Activated CD8-positive, alpha-beta memory T cell treated with anti-CD3 and anti-CD28 coated beads for 1 hour (primary cell): ENCODE data around the gene ZMIZ2.

ENCODE experiments used
- DNase-seq, 2 donors: peaks; one replicate each; pipeline ENCODE4 v3.0.0-alpha.2; 2020; ENCODE audit warnings: low read depth in 1 of 2; ENCODE audit errors: extremely low read depth in 1 of 2

ZMIZ2 gene

DNA sequence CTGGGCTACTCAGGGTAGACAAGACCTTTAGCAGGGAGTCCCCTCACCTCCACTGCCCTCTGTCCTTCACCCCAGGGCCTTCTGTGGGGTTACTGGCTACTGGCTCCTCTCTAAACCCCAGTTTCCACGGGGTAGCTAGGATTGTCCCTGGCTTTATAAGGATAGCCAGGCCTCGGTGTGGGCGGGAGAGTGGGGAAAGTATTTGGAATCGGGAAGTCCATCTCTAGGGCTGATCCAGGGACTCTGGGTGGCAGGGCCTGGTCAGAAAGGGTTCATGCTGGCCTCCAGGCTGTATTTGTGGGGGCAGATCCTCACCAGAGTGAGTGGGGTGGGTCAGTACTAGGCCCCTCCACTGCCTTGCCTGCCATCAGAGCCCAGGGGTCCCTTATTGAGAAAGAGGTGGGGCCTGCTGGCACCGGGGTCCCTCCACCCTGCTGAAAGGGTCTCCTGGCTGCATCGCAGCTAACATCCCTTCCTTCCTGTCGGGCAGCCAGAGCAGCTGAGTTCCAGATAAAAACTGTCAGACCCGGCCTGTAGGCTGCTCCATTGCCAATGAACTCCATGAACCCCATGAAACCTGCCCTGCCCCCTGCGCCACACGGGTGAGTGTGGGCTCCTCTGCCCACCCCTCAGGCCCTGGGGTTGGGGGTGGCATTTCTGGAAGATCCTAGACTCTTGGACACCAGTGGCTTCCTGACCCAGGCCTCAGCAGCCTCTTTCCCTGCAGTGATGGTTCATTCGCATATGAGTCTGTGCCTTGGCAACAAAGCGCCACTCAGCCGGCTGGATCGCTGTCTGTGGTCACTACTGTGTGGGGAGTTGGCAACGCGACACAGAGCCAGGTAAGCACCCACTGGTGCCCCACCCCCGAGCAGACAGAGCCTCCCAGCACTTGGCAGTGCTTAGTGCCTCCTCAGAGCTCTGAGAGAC lies 7.3 kb downstream of the ZMIZ2 start:
- DNase-seq: no peak

DNA sequence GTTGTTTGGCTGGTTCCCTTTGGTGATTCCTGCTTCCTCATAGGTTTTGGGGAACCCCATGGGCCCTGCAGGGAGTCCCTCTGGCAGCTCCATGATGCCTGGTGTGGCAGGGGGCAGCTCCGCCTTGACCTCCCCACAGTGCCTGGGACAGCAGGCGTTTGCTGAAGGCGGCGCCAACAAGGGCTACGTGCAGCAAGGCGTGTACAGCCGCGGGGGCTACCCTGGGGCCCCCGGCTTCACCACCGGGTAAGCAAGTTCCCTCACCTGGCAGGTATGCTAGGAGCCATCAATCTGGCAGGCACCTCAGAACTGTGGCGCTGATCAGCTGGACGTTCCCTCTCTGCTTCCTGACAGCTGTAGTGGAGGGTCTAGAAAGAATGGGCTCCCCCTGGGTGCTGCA lies 8.3 kb downstream of the ZMIZ2 start:
- DNase-seq: no peak

DNA sequence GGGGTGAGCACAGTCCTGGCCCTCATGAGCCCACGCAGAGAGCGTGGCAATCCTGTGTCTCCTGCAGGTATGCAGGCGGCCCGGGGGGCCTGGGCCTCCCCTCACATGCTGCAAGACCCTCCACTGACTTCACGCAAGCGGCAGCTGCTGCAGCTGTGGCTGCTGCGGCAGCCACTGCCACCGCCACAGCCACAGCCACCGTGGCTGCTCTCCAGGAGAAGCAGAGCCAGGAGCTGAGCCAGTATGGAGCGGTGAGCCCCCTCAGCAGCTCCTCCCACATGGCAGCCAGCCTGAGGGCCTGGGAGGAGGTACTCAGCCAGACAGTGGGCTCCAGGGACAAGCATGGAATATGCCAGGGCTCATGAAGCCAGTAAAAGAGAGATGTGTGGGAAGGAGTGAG lies 8.7 kb downstream of the ZMIZ2 start:
- DNase-seq: no peak

DNA sequence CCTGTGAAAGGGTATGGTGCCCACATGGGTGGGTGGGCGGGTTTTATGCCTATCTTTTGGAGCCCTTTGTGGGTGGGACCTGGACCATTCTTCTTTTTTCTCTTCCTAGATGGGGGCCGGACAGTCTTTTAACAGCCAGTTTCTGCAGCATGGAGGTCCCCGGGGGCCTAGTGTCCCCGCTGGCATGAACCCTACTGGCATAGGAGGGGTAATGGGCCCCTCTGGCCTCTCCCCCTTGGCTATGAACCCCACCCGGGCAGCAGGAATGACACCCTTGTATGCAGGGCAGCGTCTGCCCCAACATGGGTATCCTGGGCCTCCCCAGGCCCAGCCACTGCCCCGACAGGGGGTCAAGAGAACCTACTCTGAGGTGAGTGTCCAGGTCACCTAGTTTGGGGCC lies 9.1 kb downstream of the ZMIZ2 start:
- no peak for DNase-seq

DNA sequence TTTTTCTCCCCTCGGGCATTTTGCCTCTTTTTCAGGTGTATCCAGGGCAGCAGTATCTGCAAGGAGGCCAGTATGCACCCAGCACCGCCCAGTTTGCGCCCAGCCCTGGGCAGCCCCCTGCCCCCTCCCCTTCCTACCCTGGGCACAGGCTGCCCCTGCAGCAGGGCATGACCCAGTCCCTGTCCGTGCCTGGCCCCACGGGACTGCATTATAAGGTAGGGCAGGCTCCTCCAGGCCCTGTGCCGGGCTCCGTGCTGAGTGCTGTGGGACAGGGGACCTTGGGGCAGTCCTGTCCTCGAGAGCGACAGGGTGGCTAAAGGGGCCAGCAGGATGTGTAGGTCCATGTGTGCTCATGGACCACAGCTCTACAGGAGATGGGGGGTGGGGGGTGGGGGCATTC lies 10.6 kb downstream of the ZMIZ2 start:
- DNase-seq: no peak

DNA sequence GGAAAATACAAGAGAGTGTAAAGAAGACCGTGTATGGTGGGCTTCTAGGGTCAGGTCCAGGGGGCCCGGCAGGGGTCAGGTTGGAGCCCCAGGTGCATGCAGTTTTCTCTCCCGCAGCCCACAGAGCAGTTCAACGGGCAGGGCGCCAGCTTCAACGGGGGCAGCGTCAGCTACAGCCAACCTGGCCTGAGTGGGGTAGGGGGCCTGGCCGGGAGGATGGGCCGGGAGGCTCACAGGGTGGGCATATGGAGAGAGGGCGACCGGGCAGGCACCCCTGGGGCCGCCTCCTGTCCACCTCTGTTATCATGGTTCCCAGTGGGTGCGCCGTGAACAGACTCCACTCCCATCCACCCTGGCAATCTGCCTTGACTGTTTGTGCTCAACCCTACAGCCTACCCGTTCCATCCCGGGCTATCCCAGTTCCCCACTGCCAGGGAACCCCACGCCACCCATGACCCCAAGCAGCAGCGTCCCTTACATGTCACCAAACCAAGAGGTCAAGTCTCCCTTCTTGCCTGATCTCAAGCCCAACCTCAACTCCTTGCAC lies 11.5 kb downstream of the ZMIZ2 start:
- no peak for DNase-seq

DNA sequence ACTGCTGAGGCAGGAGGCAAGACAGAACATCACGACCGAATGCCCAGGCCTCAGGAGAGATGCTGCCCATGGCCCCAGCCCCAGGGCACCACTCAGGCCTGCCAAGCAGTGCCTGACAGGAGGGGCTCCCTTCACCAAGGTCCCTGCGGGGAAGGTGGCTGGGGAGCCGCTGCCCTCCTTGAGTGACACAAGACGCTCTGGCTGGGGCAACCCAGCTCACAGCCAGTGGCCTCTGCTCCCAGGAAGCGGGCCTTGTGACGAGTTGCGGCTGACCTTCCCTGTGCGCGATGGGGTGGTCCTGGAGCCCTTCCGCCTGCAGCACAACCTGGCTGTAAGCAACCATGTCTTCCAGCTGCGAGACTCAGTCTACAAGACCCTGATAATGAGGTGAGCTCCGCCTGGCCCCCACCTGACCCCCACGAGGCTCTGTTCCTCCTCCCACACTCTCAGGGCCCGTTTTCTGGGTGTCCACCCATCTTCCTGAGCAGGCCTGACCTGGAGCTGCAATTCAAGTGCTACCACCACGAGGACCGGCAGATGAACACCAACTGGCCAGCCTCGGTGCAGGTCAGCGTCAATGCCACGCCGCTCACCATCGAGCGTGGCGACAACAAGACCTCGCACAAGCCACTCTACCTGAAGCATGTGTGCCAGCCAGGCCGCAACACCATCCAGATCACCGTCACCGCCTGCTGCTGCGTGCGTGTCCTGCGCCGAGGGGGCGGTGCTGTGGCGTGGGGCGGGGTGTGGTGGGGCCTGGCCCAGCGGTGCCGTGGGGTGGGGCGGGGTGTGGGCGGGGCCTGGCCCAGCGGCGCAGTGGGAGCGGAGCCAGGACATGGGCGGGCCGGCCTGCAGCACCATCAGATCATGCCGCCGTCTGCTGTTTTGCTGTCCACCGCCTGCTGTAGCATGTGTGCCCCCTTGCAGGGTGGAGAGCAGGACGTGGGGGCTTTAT lies 12.8 kb downstream of the ZMIZ2 start:
- DNase-seq: no peak

DNA sequence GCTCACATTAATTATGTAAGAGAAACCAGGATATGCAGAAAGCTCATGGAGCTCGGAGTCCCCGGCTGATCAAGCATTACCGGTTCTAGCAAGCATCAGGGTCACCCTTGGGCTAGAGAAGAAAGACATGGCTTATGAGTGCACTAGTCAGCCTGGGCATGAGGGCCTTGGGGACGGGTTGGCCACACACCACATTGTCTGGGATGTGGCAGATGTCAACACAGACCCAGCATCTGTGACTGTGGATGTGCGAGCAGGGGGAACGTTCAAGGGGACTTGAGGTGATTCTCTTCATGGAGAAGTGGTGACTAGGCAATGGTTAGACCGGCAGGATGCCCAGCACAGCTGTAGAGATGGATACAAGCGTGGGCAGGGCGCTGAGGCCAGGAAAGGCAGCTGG lies 13.7 kb downstream of the ZMIZ2 start:
- no peak for DNase-seq

DNA sequence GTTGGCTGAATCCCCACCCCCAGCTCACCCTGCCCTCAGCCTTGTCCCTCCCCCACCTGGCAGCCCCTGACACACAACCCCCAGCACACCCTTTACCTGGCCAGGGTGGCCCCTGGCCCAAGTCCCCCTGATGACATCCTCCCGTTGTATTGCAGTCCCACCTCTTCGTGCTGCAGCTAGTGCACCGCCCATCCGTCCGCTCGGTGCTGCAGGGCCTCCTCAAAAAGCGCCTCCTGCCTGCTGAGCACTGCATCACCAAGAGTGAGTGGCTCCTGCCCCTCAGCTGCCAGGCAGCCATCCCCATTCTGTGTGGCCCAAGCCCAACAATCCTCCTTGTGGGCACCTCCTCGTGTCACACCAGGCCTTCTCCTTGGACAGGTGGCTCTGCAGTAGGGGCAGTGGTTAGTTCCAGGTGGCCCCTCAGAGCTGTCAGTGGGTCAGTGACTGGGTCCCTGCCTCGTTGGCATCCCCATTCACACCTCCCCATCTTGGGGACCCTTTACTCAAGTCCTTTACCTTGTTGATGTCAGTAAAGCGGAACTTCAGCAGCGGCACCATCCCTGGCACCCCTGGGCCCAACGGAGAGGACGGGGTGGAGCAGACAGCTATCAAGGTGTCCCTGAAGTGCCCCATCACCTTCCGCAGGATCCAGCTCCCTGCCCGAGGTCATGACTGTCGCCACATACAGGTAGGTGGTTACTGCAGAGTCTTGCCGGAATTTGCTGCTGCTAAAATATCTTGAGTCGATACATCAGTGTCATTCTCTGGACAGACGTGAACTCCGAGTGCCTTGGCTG lies 14.3 kb downstream of the ZMIZ2 start:
- DNase-seq: no peak

DNA sequence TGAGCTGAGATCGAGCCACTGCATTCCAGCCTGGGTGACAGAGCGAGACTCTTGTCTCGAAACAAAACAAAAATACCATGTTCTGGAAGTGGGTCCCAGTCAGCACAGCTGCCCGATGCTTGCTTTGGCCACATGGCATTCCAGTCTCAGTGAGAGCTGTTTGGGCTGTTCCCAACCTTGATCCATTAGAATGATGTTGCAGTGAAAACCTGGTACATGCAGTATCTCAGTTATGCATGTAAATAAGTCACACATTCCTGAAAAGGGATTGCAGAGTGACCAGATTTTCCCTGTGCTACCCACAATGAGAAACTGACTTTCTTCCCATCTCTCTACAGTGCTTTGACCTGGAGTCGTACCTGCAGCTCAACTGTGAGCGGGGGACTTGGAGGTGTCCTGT lies 15.4 kb downstream of the ZMIZ2 start:
- DNase-seq: no peak

DNA sequence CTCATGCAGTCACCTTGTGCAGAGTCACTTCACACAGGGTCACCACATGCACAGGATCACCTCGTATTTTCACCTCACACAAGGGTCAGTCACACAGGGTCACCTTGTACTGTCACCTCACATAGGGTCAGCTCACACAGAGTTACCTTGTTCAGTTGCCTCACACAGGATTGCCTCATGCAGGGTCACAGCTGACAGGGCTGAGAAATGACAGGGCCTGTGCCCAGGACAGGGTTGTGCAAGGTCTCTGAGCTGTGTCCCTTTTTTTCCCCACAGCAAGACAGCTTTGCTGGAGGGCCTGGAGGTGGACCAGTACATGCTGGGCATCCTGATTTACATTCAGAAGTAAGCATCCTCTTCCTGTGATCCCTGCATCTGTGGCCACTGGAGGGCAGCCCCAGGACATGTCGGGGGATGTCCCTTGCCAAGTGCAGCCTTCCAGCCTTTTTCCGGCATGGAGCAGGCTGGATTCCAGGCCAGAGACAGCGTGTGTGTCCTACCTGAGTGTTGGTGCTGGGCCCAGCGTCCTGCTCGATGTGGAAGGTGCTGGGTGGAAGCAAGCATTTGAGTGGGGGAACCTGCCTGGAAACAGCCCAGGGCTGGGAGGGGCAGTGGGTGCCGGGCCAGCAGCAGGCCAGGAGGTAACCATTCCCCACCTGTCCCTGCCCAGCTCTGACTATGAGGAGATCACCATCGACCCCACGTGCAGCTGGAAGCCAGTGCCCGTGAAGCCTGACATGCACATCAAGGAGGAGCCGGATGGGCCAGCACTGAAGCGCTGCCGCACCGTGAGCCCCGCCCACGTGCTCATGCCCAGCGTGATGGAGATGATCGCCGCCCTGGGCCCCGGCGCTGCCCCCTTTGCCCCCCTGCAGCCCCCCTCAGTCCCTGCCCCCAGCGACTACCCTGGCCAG lies 16.3 kb downstream of the ZMIZ2 start:
- no peak for DNase-seq

DNA sequence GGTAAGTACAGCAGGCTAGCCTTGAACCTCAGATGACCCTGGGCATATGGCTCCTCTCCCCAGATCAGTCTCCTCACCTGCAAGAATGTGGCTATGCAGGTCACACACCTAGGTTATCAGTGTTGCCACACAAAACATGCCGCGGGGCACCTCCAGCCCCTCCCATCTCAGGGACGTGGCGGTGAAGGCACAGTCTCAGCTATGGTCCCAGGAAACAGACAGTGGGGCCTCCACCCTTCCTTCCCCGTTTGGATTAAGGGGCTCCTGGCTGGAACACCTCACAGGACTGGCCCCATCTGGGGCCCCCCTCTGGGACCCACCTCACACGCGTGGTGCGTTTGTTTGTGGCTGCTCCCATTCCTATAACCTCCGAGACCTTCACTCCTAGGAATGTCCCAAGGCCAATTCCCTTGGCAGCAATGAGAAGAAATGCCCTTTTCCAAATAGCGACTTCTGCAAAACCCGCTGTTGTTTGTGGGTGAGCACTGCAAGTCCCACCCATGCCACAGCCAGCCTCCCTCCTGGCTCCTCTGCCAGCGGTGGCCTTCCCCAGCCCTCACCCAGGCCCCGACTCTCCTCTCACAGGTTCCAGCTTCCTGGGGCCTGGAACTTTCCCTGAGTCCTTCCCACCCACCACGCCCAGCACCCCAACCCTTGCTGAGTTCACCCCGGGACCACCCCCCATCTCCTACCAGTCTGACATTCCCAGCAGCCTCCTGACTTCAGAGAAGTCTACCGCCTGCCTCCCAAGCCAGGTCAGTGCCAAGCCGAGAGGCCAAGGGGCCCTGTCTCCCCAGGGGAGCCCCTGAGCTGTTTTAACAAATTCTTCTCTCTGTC lies 17.1 kb downstream of the ZMIZ2 start:
- no peak for DNase-seq

DNA sequence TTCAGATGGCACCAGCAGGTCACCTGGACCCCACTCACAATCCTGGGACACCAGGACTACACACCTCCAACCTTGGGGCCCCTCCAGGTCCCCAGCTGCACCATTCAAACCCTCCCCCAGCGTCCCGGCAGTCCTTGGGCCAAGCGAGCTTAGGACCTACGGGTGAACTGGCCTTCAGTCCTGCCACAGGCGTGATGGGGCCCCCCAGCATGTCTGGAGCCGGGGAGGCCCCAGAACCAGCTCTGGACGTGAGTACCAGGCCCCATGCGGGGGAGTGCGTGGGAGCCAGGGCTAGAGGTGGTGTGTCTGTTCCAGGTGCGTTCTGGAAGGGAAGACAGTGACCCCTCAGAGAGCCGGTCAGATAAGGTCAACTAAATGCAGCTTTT lies 17.8 kb downstream of the ZMIZ2 start:
- no peak for DNase-seq

DNA sequence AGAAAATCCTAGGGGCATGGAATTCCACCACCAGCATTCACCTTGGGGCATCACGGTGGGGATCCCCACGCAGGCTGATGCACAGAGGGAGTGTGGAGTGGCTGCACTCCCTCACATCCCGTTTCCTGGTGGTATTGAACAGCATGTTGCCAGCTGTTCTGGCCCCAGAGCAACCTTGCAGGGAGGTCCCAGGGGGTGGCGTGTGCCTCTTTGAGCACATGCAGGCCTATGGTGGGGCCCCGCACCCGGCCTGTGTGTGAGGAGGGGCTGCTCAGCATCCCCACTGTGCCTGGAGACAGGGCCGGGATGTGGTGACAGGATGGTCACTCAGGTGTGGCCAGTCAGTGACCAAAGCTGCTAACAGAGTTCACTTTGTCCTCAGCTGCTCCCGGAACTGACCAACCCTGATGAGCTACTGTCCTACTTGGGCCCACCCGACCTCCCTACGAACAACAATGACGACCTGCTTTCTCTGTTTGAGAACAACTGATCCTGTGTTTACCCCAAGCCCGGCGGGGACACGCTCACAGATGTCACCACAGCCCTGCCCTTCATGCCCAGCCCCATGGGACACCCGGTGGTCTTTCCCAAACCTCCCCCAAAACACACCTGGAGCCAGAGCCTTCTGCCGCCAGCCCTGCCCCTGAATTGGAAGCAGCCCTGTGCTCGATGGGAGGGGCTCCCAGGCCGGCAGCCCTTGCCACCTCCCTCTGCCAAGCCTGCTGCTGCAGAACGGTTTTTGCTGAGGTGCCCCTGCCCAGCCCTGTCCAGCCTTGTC lies 18.7 kb downstream of the ZMIZ2 start:
- no peak for DNase-seq

DNA sequence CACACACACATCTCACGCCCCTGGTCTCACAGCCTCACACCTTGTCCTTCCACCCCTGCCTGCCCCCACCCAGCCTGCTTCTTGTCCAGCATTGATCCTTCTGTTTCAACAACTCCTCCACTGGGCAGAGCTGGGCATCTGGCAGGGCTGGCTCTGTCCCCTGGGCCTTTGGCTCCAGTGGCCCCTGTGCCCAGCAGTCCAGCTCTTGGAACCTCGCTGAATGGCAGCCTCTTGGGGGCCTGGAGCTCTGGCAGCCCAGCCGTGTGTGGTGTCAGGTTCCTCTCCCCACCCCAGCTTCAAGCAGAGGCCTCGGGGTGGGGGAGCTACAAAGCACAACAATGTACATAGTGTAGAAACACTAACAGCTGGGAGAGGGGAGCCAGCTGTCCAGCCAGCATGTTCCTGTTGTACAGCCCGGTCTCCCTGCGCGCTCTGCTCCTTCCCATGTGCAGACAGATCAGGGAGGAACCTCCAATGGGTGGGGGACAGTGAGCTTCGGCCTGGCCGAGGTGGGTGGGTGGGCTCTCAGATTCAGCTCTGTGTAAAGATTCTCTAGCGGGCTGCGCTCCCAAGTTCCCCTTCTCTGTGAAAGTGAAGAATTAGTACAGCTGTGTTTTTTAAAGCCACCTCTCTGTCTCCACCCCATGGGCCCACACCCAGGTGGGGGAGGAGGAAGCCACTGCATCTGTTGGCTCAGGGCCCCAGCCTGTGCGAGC lies 19.4 kb downstream of the ZMIZ2 start:
- no peak for DNase-seq

DNA sequence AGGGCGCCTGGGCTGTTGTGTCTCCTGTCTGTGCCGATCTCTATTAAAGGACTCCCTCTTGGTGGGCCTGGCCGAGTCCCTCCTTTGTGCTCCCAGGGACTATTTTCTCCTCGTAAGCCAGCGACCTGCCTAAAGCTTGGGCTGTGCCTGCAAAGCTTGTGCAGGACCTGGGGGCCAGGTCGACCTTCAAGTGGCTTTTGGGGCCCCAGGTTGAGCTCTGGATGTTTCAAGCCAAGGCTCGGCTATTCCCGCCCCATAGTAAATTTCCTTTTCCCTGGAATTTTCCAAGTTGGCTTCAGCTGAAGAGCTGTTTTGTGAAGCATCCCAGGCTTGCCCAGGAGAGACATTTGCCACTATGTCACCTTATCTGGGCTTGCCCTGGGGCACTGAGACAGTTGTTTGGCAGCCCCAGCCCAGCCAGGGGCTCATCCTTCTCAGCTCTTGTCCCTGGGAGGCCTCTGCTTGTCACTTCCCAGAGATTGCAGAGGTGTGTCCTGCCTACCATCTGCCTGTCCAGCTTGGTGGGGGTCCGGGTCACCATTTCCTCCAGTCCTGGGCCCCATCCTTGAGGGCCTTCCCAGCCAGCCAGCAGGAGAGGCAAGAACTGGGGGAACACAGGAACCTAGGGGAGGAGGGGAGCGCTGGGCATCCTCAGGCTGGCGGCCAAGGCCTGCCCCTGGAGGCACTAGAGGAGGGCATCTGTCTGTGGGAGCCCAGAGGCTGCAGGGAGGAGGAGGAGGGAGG lies 20.2 kb downstream of the ZMIZ2 start:
- no peak for DNase-seq

DNA sequence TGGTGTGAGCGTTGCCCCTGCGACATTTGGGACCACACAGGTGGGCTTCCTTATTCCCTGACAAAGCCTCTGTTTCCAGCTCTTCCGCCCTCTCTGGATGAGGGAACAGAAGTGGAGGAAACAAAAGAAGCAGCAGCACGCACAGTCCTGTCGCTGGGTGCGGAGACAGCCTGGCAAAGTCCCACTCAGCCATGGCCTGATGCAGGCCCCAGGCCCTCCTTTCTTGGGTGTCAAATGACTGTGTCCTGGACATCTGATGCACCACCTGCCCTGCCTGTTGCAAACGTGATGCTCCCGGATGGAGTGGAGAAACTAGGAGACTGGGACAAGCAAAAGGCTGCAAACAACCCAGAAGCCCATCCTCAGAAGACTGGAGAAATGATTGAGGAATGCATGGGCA lies 20.7 kb downstream of the ZMIZ2 start:
- no peak for DNase-seq
